ENCODE results near the gene RBM15B.
"Not testable (repeated sequence)": the region's sequence is repeated elsewhere in the genome, so short reads cannot be mapped to it uniquely, and the experiment has no call there.

The RBM15B gene

GRCh38 chr3:51368276-51368675 is 22.8 kb upstream of the RBM15B start:
- H3K4me1 ChIP-seq (ENCODE audit: insufficient read depth, low read length); H3K27me3 ChIP-seq (ENCODE audit: insufficient read depth, low read length); H2AFZ ChIP-seq (ENCODE audit: low read depth, low read length); H3K9me3 ChIP-seq (ENCODE audit: low read length); H3K4me3 ChIP-seq (ENCODE audit: low read length); H3K36me3 ChIP-seq (ENCODE audit: insufficient read depth, low read length): not testable (repeated sequence)

- no peaks in the 10 kb centered on the region for H3K36me3 ChIP-seq (ENCODE audit: insufficient read depth, low read length)
- H3K4me1 ChIP-seq (ENCODE audit: insufficient read depth, low read length) = no peaks in the 10 kb centered on the region
- H3K27me3 ChIP-seq (ENCODE audit: insufficient read depth, low read length) = peaks cover 5% of the 10 kb centered on the region
- no peak overlapping the region for H3K4me3 ChIP-seq (ENCODE audit: low read length)
- H2AFZ ChIP-seq (ENCODE audit: low read depth, low read length) = no peak overlapping the region
- no peaks in the 10 kb centered on the region for H3K9me3 ChIP-seq (ENCODE audit: low read length)
These were observed 19.0 kb upstream of the RBM15B start for GRCh38 chr3:51371943-51372557.

GRCh38 chr3:51373658-51374421 is 17.2 kb upstream of the RBM15B start:
- Histone ChIP-seq H3K27me3 (ENCODE audit: insufficient read depth, low read length) (peaks cover 10% of the 10 kb centered on the region), H3K4me3 (ENCODE audit: low read length) (no peak overlapping the region), H2AFZ (ENCODE audit: low read depth, low read length) (no peak overlapping the region)

GRCh38 chr3:51374456-51374855 is 16.6 kb upstream of the RBM15B start:
- H3K4me3 ChIP-seq (ENCODE audit: low read length) = no peak overlapping the region
- no peaks in the 10 kb centered on the region for H3K9me3 ChIP-seq (ENCODE audit: low read length)
- H3K27me3 ChIP-seq (ENCODE audit: insufficient read depth, low read length) = peaks cover 10% of the 10 kb centered on the region
- H3K36me3 ChIP-seq (ENCODE audit: insufficient read depth, low read length) = no peaks in the 10 kb centered on the region
- H2AFZ ChIP-seq (ENCODE audit: low read depth, low read length) = no peak overlapping the region
- no peaks in the 10 kb centered on the region for H3K4me1 ChIP-seq (ENCODE audit: insufficient read depth, low read length)

More at GRCh38 chr3:51373658-51374421, 17.2 kb upstream of the RBM15B start:
- H3K36me3 ChIP-seq (ENCODE audit: insufficient read depth, low read length) = no peaks in the 10 kb centered on the region
- no peaks in the 10 kb centered on the region for H3K9me3 ChIP-seq (ENCODE audit: low read length)
- H3K4me1 ChIP-seq (ENCODE audit: insufficient read depth, low read length) = no peaks in the 10 kb centered on the region

- Histone ChIP-seq H3K4me3 (ENCODE audit: low read length) (no peak overlapping the region), H3K4me1 (ENCODE audit: insufficient read depth, low read length) (no peaks in the 10 kb centered on the region), H3K27me3 (ENCODE audit: insufficient read depth, low read length) (peaks cover 10% of the 10 kb centered on the region), H2AFZ (ENCODE audit: low read depth, low read length) (no peak overlapping the region), H3K9me3 (ENCODE audit: low read length) (no peaks in the 10 kb centered on the region), H3K36me3 (ENCODE audit: insufficient read depth, low read length) (no peaks in the 10 kb centered on the region)
These were observed 15.9 kb upstream of the RBM15B start for GRCh38 chr3:51375136-51375535.

GRCh38 chr3:51375571-51375970 is 15.5 kb upstream of the RBM15B start:
- Histone ChIP-seq H3K9me3 (ENCODE audit: low read length) (no peaks in the 10 kb centered on the region), H3K4me1 (ENCODE audit: insufficient read depth, low read length) (no peaks in the 10 kb centered on the region), H3K27me3 (ENCODE audit: insufficient read depth, low read length) (peaks cover 10% of the 10 kb centered on the region), H2AFZ (ENCODE audit: low read depth, low read length) (no peak overlapping the region), H3K36me3 (ENCODE audit: insufficient read depth, low read length) (no peaks in the 10 kb centered on the region), H3K4me3 (ENCODE audit: low read length) (no peak overlapping the region)

- Histone ChIP-seq H3K4me3 (ENCODE audit: low read length) (no peak overlapping the region), H2AFZ (ENCODE audit: low read depth, low read length) (no peak overlapping the region)
These were observed 13.0 kb upstream of the RBM15B start for GRCh38 chr3:51378065-51378464.

GRCh38 chr3:51378726-51379125 is 12.4 kb upstream of the RBM15B start:
- Histone ChIP-seq H3K4me1 (ENCODE audit: insufficient read depth, low read length) (peaks cover 8% of the 10 kb centered on the region), H3K4me3 (ENCODE audit: low read length) (no peak overlapping the region), H3K36me3 (ENCODE audit: insufficient read depth, low read length) (no peaks in the 10 kb centered on the region), H3K27me3 (ENCODE audit: insufficient read depth, low read length) (peaks cover 10% of the 10 kb centered on the region), H3K9me3 (ENCODE audit: low read length) (no peaks in the 10 kb centered on the region), H2AFZ (ENCODE audit: low read depth, low read length) (no peak overlapping the region)

More at GRCh38 chr3:51378065-51378464, 13.0 kb upstream of the RBM15B start:
- Histone ChIP-seq H3K9me3 (ENCODE audit: low read length) (no peaks in the 10 kb centered on the region), H3K36me3 (ENCODE audit: insufficient read depth, low read length) (no peaks in the 10 kb centered on the region), H3K4me1 (ENCODE audit: insufficient read depth, low read length) (peaks cover 1% of the 10 kb centered on the region), H3K27me3 (ENCODE audit: insufficient read depth, low read length) (peaks cover 10% of the 10 kb centered on the region)

- no peak overlapping the region for H3K4me3 ChIP-seq (ENCODE audit: low read length)
- H3K9me3 ChIP-seq (ENCODE audit: low read length) = no peaks in the 10 kb centered on the region
- H3K4me1 ChIP-seq (ENCODE audit: insufficient read depth, low read length) = peaks cover 14% of the 10 kb centered on the region
- peaks cover 10% of the 10 kb centered on the region for H3K27me3 ChIP-seq (ENCODE audit: insufficient read depth, low read length)
- H2AFZ ChIP-seq (ENCODE audit: low read depth, low read length) = no peak overlapping the region
- no peaks in the 10 kb centered on the region for H3K36me3 ChIP-seq (ENCODE audit: insufficient read depth, low read length)
These were observed 11.8 kb upstream of the RBM15B start for GRCh38 chr3:51379301-51379700.

GRCh38 chr3:51379746-51380455 is 11.2 kb upstream of the RBM15B start:
- H3K9me3 ChIP-seq (ENCODE audit: low read length) = no peaks in the 10 kb centered on the region
- H3K36me3 ChIP-seq (ENCODE audit: insufficient read depth, low read length) = no peaks in the 10 kb centered on the region
- no peak overlapping the region for H2AFZ ChIP-seq (ENCODE audit: low read depth, low read length)
- H3K27me3 ChIP-seq (ENCODE audit: insufficient read depth, low read length) = peaks cover 10% of the 10 kb centered on the region
- peaks cover 14% of the 10 kb centered on the region for H3K4me1 ChIP-seq (ENCODE audit: insufficient read depth, low read length)
- H3K4me3 ChIP-seq (ENCODE audit: low read length) = no peak overlapping the region

- H3K36me3 ChIP-seq (ENCODE audit: insufficient read depth, low read length) = no peaks in the 10 kb centered on the region
- peaks cover 9% of the 10 kb centered on the region for H3K27me3 ChIP-seq (ENCODE audit: insufficient read depth, low read length)
- H3K4me3 ChIP-seq (ENCODE audit: low read length) = no peak overlapping the region
- H3K4me1 ChIP-seq (ENCODE audit: insufficient read depth, low read length) = peaks cover 16% of the 10 kb centered on the region
- H3K9me3 ChIP-seq (ENCODE audit: low read length) = no peaks in the 10 kb centered on the region
- H2AFZ ChIP-seq (ENCODE audit: low read depth, low read length) = no peak overlapping the region
These were observed 10.3 kb upstream of the RBM15B start for GRCh38 chr3:51380601-51381332.

GRCh38 chr3:51381333-51381705 is 9.8 kb upstream of the RBM15B start:
- H3K36me3 ChIP-seq (ENCODE audit: insufficient read depth, low read length) = peaks cover 3% of the 10 kb centered on the region
- no peak overlapping the region for H2AFZ ChIP-seq (ENCODE audit: low read depth, low read length)
- H3K4me1 ChIP-seq (ENCODE audit: insufficient read depth, low read length) = peaks cover 22% of the 10 kb centered on the region
- H3K27me3 ChIP-seq (ENCODE audit: insufficient read depth, low read length) = peaks cover 5% of the 10 kb centered on the region
- H3K9me3 ChIP-seq (ENCODE audit: low read length) = no peaks in the 10 kb centered on the region
- H3K4me3 ChIP-seq (ENCODE audit: low read length) = no peak overlapping the region
